ENCODE measurements around the gene SIRT2.
"Not testable (repeated sequence)": the region's sequence is repeated elsewhere in the genome, so short reads cannot be mapped to it uniquely, and the experiment has no call there.

- TF ChIP-seq EZH2, CTCF (IDR thresholded peaks at IDR 0.05): not testable (repeated sequence)
These were observed 43.7 kb downstream of the SIRT2 start for GRCh38 chr19:38855751-38856150.

Data from neural progenitor cell (in vitro differentiated cells).